Dendritic cell treated with granulocyte-macrophage colony-stimulating factor and Interleukin-4, amounts not matched to agents 40 ng/mL and 50 ng/mL, for 4 days (primary cell): Measurements from ENCODE around the gene PNMA6F.

Experiments used
- H3K27ac Mint-ChIP-seq: one replicate; pipeline ENCODE4 v1.8.0; 2022; ENCODE audit warnings: mild to moderate bottlenecking, mixed read lengths
- H3K27me3 Mint-ChIP-seq: one replicate; pipeline ENCODE4 v1.8.0; 2022; ENCODE audit warnings: mild to moderate bottlenecking, mixed read lengths
- H3K36me3 Mint-ChIP-seq: one replicate; pipeline ENCODE4 v1.8.0; 2022; ENCODE audit warnings: low read depth, mixed read lengths
- H3K4me1 Mint-ChIP-seq: one replicate; pipeline ENCODE4 v1.8.0; 2022; ENCODE audit warnings: low read depth, mixed read lengths
- H3K4me3 Mint-ChIP-seq: one replicate; pipeline ENCODE4 v1.8.0; 2022; ENCODE audit warnings: mild to moderate bottlenecking, moderate library complexity, mixed read lengths
- H3K9me3 Mint-ChIP-seq: one replicate; pipeline ENCODE4 v1.8.0; 2022; ENCODE audit warnings: mixed read lengths
- intact Hi-C: fragments of 100-400 bp; cut with micrococcal nuclease; formaldehyde crosslinking; loops from one replicate; pipeline ENCODE4 v1.15.0; 2022

The PNMA6F gene

GRCh38 chrX:153321381-153322124, at the start of gene PNMA6F:
TSS of gene PNMA6F (minus strand) at chrX:153321767. CDS start at chrX:153320674, 1,093 bp downstream.
- peaks cover 33% of the 10 kb centered on the region for H3K27me3 Mint-ChIP-seq
- no peak within 1 kb of the TSS for H3K27ac Mint-ChIP-seq
- intact Hi-C loops = no loop called here
- no peaks in the 10 kb centered on the region for H3K9me3 Mint-ChIP-seq
- no peak within 1 kb of the TSS for H3K4me3 Mint-ChIP-seq
- no peaks in the 10 kb centered on the region for H3K36me3 Mint-ChIP-seq
- no peaks in the 10 kb centered on the region for H3K4me1 Mint-ChIP-seq

- H3K4me3 Mint-ChIP-seq = no peak overlapping the region
- no peak overlapping the region for H3K27ac Mint-ChIP-seq
- no peaks in the 10 kb centered on the region for H3K9me3 Mint-ChIP-seq
- no peaks in the 10 kb centered on the region for H3K27me3 Mint-ChIP-seq
- peaks cover 5% of the 10 kb centered on the region for H3K4me1 Mint-ChIP-seq
- intact Hi-C loops = no loop called here
- no peaks in the 10 kb centered on the region for H3K36me3 Mint-ChIP-seq
Measured at GRCh38 chrX:153371256-153371655, 49.7 kb upstream of the PNMA6F start.

GRCh38 chrX:153370293-153371055, 48.9 kb upstream of the PNMA6F start:
- intact Hi-C loops = no loop called here
- H3K4me3 Mint-ChIP-seq = no peak overlapping the region
- no peaks in the 10 kb centered on the region for H3K9me3 Mint-ChIP-seq
- peaks cover 5% of the 10 kb centered on the region for H3K4me1 Mint-ChIP-seq
- H3K36me3 Mint-ChIP-seq = no peaks in the 10 kb centered on the region
- H3K27me3 Mint-ChIP-seq = no peaks in the 10 kb centered on the region
- H3K27ac Mint-ChIP-seq = no peak overlapping the region

GRCh38 chrX:153366878-153367538, 45.4 kb upstream of the PNMA6F start:
- intact Hi-C loops = no loop called here
- H3K4me1 Mint-ChIP-seq = peaks cover 5% of the 10 kb centered on the region
- H3K27me3 Mint-ChIP-seq = peaks cover 6% of the 10 kb centered on the region
- H3K27ac Mint-ChIP-seq = no peak overlapping the region
- H3K9me3 Mint-ChIP-seq = no peaks in the 10 kb centered on the region
- no peaks in the 10 kb centered on the region for H3K36me3 Mint-ChIP-seq
- no peak overlapping the region for H3K4me3 Mint-ChIP-seq

GRCh38 chrX:153366119-153366518, 44.6 kb upstream of the PNMA6F start:
- intact Hi-C loops = no loop called here
- Mint-ChIP-seq H3K36me3 (no peaks in the 10 kb centered on the region), H3K4me3 (no peak overlapping the region), H3K9me3 (no peaks in the 10 kb centered on the region), H3K27ac (no peak overlapping the region), H3K4me1 (peaks cover 5% of the 10 kb centered on the region), H3K27me3 (peaks cover 6% of the 10 kb centered on the region)

GRCh38 chrX:153365670-153366069, 44.1 kb upstream of the PNMA6F start:
- Mint-ChIP-seq H3K4me3 (no peak overlapping the region), H3K4me1 (peaks cover 3% of the 10 kb centered on the region), H3K36me3 (no peaks in the 10 kb centered on the region), H3K27ac (no peak overlapping the region), H3K9me3 (no peaks in the 10 kb centered on the region), H3K27me3 (peaks cover 6% of the 10 kb centered on the region)
- intact Hi-C loops = no loop called here

- Mint-ChIP-seq H3K4me3 (no peak overlapping the region), H3K27ac (no peak overlapping the region), H3K4me1 (no peaks in the 10 kb centered on the region), H3K9me3 (peaks cover 12% of the 10 kb centered on the region), H3K27me3 (peaks cover 6% of the 10 kb centered on the region), H3K36me3 (no peaks in the 10 kb centered on the region)
- intact Hi-C loops = no loop called here
Measured at GRCh38 chrX:153361781-153362397, 40.3 kb upstream of the PNMA6F start.

- H3K27ac Mint-ChIP-seq = no peak overlapping the region
- H3K4me3 Mint-ChIP-seq = no peak overlapping the region
- H3K9me3 Mint-ChIP-seq = peaks cover 12% of the 10 kb centered on the region
- no peaks in the 10 kb centered on the region for H3K4me1 Mint-ChIP-seq
- intact Hi-C loops = no loop called here
- H3K36me3 Mint-ChIP-seq = no peaks in the 10 kb centered on the region
- H3K27me3 Mint-ChIP-seq = peaks cover 4% of the 10 kb centered on the region
Measured at GRCh38 chrX:153357877-153358276, 36.3 kb upstream of the PNMA6F start.

GRCh38 chrX:153353416-153353815, 31.8 kb upstream of the PNMA6F start:
- Mint-ChIP-seq H3K4me3 (no peak overlapping the region), H3K36me3 (peaks cover 15% of the 10 kb centered on the region), H3K27me3 (no peaks in the 10 kb centered on the region), H3K9me3 (peaks cover 1% of the 10 kb centered on the region), H3K4me1 (no peaks in the 10 kb centered on the region), H3K27ac (no peak overlapping the region)
- intact Hi-C loops = no loop called here

GRCh38 chrX:153352858-153353257, 31.3 kb upstream of the PNMA6F start:
- intact Hi-C loops = no loop called here
- Mint-ChIP-seq H3K9me3 (no peaks in the 10 kb centered on the region), H3K27me3 (no peaks in the 10 kb centered on the region), H3K27ac (no peak overlapping the region), H3K4me3 (no peak overlapping the region), H3K4me1 (no peaks in the 10 kb centered on the region), H3K36me3 (peaks cover 20% of the 10 kb centered on the region)

- Mint-ChIP-seq H3K27ac (no peak overlapping the region), H3K4me1 (no peaks in the 10 kb centered on the region), H3K36me3 (peaks cover 29% of the 10 kb centered on the region), H3K9me3 (no peaks in the 10 kb centered on the region), H3K4me3 (no peak overlapping the region), H3K27me3 (no peaks in the 10 kb centered on the region)
- intact Hi-C loops = no loop called here
Measured at GRCh38 chrX:153351981-153352380, 30.4 kb upstream of the PNMA6F start.

GRCh38 chrX:153349952-153350351, 28.4 kb upstream of the PNMA6F start:
- no peak overlapping the region for H3K27ac Mint-ChIP-seq
- intact Hi-C loops = no loop called here
- peaks cover 49% of the 10 kb centered on the region for H3K36me3 Mint-ChIP-seq
- no peak overlapping the region for H3K4me3 Mint-ChIP-seq
- no peaks in the 10 kb centered on the region for H3K9me3 Mint-ChIP-seq
- H3K27me3 Mint-ChIP-seq = no peaks in the 10 kb centered on the region
- H3K4me1 Mint-ChIP-seq = no peaks in the 10 kb centered on the region

- H3K4me1 Mint-ChIP-seq = no peaks in the 10 kb centered on the region
- H3K36me3 Mint-ChIP-seq = peaks cover 65% of the 10 kb centered on the region
- H3K9me3 Mint-ChIP-seq = no peaks in the 10 kb centered on the region
- H3K27me3 Mint-ChIP-seq = no peaks in the 10 kb centered on the region
- H3K4me3 Mint-ChIP-seq = no peak overlapping the region
- intact Hi-C loops = no loop called here
- no peak overlapping the region for H3K27ac Mint-ChIP-seq
Measured at GRCh38 chrX:153348421-153348820, 26.9 kb upstream of the PNMA6F start.

GRCh38 chrX:153347530-153347929, 26.0 kb upstream of the PNMA6F start:
- Mint-ChIP-seq H3K36me3 (peaks cover 72% of the 10 kb centered on the region), H3K27ac (no peak overlapping the region), H3K4me1 (no peaks in the 10 kb centered on the region)

More at GRCh38 chrX:153347530-153347929, 26.0 kb upstream of the PNMA6F start:
- Mint-ChIP-seq H3K4me3 (no peak overlapping the region), H3K27me3 (no peaks in the 10 kb centered on the region), H3K9me3 (no peaks in the 10 kb centered on the region)
- intact Hi-C loops = no loop called here
